HAP-1 (cell line): ENCODE data around the gene AGAP1.
A peak's percentile ranks its signal among the peaks of the same experiment; 100 is the strongest.

ENCODE experiments used
- DNase-seq, 2 experiments: peaks; one replicate each; pipeline ENCODE4 v3.0.0-alpha.2; 2016 to 2020; ENCODE audit warnings: low spot score in 2 of 2
- H3K27me3 ChIP-seq: fragments of 250-450 bp; sonication (Bioruptor Pico); 2 replicates; pipeline ENCODE4 v1.5.1; 2020; ENCODE audit warnings: low read depth, mild to moderate bottlenecking, moderate library complexity
- H3K36me3 ChIP-seq: fragments of 250-450 bp; sonication (Bioruptor Pico); replicated peaks from 2 replicates; pipeline ENCODE4 v1.5.1; 2020; ENCODE audit warnings: mild to moderate bottlenecking
- H3K4me1 ChIP-seq: fragments of 250-450 bp; sonication (Bioruptor Pico); 2 replicates; pipeline ENCODE4 v1.5.1; 2020; ENCODE audit warnings: mild to moderate bottlenecking
- H3K4me3 ChIP-seq: fragments of 250-450 bp; sonication (Bioruptor Pico); 2 replicates; pipeline ENCODE4 v1.5.1; 2020; ENCODE audit warnings: mild to moderate bottlenecking, moderate library complexity
- H3K9me3 ChIP-seq: fragments of 250-450 bp; sonication (Bioruptor Pico); 2 replicates; pipeline ENCODE4 v1.5.1; 2020; ENCODE audit warnings: mild to moderate bottlenecking, moderate library complexity
- in situ Hi-C: fragments of 300-500 bp; cut with MboI; formaldehyde crosslinking; loops from 3 replicates; pipeline ENCODE4 v1.14.3; 2020; ENCODE audit warnings: low sequenced_read_pairs, inconsistent platforms, mixed read lengths

Gene AGAP1

DNA sequence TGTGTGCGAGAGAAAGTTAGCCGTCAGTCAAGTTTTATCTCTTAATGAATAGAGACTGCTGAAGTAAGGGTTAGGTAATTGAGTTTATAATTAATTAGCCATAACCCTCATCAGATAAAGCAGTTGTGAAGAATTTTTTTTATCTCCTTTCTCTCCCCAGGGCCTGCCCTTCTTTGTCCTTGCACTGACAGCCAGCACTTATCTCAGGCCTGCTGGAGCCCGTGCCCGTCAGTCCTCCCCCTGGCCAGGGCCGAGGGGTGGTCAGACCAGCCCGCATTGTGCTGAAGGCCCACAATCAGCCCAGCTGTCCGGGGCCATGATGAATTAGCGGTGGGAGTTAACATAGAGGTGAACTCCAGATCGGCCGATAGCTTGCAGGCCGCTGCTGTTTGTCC is 358.7 kb downstream of the AGAP1 start:
- H3K36me3 ChIP-seq = no peaks in the 10 kb centered on the region
- DNase-seq = no peak
- no peak overlapping the region for H3K4me3 ChIP-seq
- in situ Hi-C loops = no loop called here
- H3K4me1 ChIP-seq = no peaks in the 10 kb centered on the region
- no peaks in the 10 kb centered on the region for H3K27me3 ChIP-seq
- H3K9me3 ChIP-seq = no peaks in the 10 kb centered on the region

DNA sequence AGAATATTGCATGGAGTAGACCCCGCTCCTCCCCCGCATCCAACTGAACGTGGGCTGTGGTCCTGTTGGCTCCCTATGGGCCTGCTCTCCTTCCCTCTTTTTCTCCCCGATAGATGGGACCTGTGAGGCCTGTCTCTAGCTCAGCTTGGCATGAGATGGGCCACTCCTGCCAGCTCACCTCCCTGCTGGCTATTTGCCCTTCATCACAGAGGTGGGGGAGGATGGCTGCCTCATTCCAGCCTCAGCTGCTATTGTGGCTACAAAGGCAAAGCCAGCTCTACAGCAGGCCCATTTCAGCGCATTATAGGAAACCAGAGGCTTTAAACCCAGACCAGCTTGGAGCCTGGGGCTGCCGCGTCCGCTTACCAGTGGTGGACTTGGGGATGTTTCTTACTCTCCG is 360.4 kb downstream of the AGAP1 start:
- in situ Hi-C loops = no loop called here
- no peak for DNase-seq

DNA sequence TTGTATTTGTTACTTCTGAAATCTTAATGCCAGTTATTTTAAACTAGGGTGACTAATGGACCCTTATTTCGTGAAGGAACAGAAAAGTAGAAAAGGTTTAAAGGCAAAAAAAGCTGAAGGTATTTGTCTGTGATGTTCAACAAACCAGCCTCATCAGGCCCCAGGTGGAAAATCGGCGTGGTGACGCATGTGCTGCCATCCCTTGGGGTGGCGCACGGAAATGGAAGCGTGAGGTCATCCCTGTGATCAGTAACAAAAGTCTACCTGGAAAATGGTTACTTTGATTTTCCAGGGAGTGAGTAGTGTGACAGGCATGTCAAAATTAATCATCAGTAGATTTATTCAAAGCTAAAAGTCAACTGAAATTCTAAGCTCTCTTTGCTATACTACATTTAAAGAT is 361.2 kb downstream of the AGAP1 start:
- in situ Hi-C loops = no loop called here
- no peaks in the 10 kb centered on the region for H3K27me3 ChIP-seq
- H3K9me3 ChIP-seq = no peaks in the 10 kb centered on the region
- no peak for DNase-seq
- H3K4me1 ChIP-seq = peaks cover 3% of the 10 kb centered on the region; the same call in 1 of the 2 replicates
- no peak overlapping the region for H3K4me3 ChIP-seq
- H3K36me3 ChIP-seq = no peaks in the 10 kb centered on the region

More for the DNA sequence above, 360.4 kb downstream of the AGAP1 start:
- Histone ChIP-seq H3K9me3 (no peaks in the 10 kb centered on the region), H3K4me3 (no peak overlapping the region), H3K4me1 (peaks cover 3% of the 10 kb centered on the region; the same call in 1 of the 2 replicates), H3K36me3 (no peaks in the 10 kb centered on the region), H3K27me3 (no peaks in the 10 kb centered on the region)

DNA sequence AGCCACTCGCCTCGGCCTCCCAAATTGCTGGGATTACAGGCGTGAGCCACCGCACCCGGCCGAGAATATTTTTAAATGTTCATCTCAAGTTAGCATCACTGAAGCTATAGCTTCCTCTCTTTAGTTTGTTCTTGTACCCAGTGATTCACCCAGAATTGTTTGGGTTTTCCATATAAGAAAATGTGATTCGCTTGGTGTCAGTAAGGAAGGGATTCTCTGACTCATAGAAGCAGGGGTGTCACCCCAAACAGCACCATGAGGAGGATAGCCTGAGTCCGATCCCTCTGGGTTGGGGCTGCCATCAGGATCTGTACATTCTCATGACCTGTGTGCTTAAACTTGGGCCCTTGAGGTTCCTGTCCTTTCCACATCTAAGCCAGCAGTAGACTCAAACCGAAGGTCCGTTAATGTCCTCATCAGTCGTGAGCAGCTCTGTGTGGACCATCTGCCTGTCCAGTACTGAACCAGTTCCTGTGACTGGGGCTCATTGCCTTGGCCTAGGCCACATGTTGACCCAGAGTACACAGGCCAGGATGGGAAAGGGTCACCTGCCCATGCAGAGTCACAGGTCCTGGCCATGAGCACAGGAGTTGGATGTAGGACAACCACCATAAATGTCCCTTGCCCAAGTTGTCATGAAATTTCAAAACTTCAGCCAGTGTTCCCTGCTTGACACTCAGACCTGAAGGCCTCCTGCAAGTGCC is 362.5 kb downstream of the AGAP1 start:
- peaks cover 3% of the 10 kb centered on the region; the same call in 1 of the 2 replicates for H3K4me1 ChIP-seq
- H3K4me3 ChIP-seq = no peak overlapping the region
- H3K9me3 ChIP-seq = no peaks in the 10 kb centered on the region
- no peak for DNase-seq
- in situ Hi-C loops = no loop called here
- H3K27me3 ChIP-seq = no peaks in the 10 kb centered on the region
- H3K36me3 ChIP-seq = no peaks in the 10 kb centered on the region

GRCh38 chr2:235857598-235857997 is 363.8 kb downstream of the AGAP1 start:
- no peaks in the 10 kb centered on the region for H3K36me3 ChIP-seq
- H3K4me3 ChIP-seq = no peak overlapping the region
- no peaks in the 10 kb centered on the region for H3K27me3 ChIP-seq
- H3K4me1 ChIP-seq = peaks cover 3% of the 10 kb centered on the region; the same call in 1 of the 2 replicates
- no peaks in the 10 kb centered on the region for H3K9me3 ChIP-seq
- no peak for DNase-seq
- in situ Hi-C loops = no loop called here

GRCh38 chr2:235858881-235859280 is 365.0 kb downstream of the AGAP1 start:
- Histone ChIP-seq H3K36me3 (no peaks in the 10 kb centered on the region), H3K9me3 (no peaks in the 10 kb centered on the region), H3K4me1 (peaks cover 3% of the 10 kb centered on the region; the same call in 1 of the 2 replicates), H3K4me3 (no peak overlapping the region), H3K27me3 (no peaks in the 10 kb centered on the region)
- DNase-seq = no peak
- in situ Hi-C loops = no loop called here

DNA sequence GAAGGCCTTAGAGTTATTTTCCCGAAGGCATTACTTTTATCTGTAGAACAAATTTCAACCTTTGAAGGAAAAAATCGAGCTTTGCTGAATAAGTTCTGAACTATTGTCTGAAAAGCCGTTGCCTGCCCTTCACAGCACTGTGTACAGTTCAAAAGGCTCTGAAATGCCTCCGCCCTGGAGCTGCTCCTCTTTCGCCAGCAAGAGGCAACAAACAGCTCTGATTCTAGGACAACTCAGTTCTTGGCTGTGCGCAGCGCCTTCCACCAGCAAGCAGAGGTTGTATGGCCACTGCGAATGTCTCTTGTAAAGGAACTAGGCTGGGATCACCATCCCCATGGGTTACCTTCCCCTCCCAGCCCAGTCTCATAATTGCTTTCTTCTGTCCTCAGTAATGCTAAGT is 365.8 kb downstream of the AGAP1 start:
- H3K9me3 ChIP-seq = no peaks in the 10 kb centered on the region
- H3K27me3 ChIP-seq = no peaks in the 10 kb centered on the region
- no peak for DNase-seq
- no peaks in the 10 kb centered on the region for H3K36me3 ChIP-seq
- H3K4me3 ChIP-seq = no peak overlapping the region
- peaks cover 4% of the 10 kb centered on the region for H3K4me1 ChIP-seq
- in situ Hi-C loops = no loop called here

DNA sequence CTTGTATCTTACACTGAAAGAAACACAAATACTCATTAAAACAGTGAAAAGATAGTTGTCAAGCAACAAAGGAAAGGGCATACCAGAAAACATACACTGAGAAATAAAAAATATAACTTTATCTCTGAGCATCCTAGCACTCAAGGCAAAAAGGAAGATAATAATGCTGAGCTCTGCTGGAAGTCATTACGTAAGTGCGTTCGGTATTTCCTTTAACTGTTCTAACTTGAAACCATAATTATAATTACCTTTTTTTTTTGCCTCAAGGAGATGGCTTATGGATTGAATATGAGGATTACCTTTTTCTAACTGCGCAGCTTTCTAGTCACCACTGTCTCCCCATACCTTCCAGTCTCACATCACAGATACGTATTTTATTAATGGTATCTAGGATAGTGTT is 366.3 kb downstream of the AGAP1 start:
- no peaks in the 10 kb centered on the region for H3K27me3 ChIP-seq
- H3K4me3 ChIP-seq = no peak overlapping the region
- H3K4me1 ChIP-seq = peaks cover 7% of the 10 kb centered on the region
- H3K9me3 ChIP-seq = no peaks in the 10 kb centered on the region
- no peaks in the 10 kb centered on the region for H3K36me3 ChIP-seq
- DNase-seq = no peak
- in situ Hi-C loops = no loop called here

- peaks cover 14% of the 10 kb centered on the region for H3K4me1 ChIP-seq
- H3K27me3 ChIP-seq = no peaks in the 10 kb centered on the region
- no peaks in the 10 kb centered on the region for H3K36me3 ChIP-seq
- H3K9me3 ChIP-seq = no peaks in the 10 kb centered on the region
- no peak for DNase-seq
- H3K4me3 ChIP-seq = no peak overlapping the region
- in situ Hi-C loops = no loop called here
Observed at GRCh38 chr2:235860871-235861270, 367.0 kb downstream of the AGAP1 start.

GRCh38 chr2:235861383-235861782 is 367.5 kb downstream of the AGAP1 start:
- Histone ChIP-seq H3K4me1 (peaks cover 14% of the 10 kb centered on the region), H3K4me3 (no peak overlapping the region), H3K36me3 (no peaks in the 10 kb centered on the region), H3K9me3 (no peaks in the 10 kb centered on the region), H3K27me3 (no peaks in the 10 kb centered on the region)
- in situ Hi-C loops = no loop called here
- no peak for DNase-seq

GRCh38 chr2:235863414-235863813 is 369.6 kb downstream of the AGAP1 start:
- H3K27me3 ChIP-seq = no peaks in the 10 kb centered on the region
- H3K4me3 ChIP-seq = no peak overlapping the region
- H3K36me3 ChIP-seq = no peaks in the 10 kb centered on the region
- in situ Hi-C loops = no loop called here
- H3K9me3 ChIP-seq = no peaks in the 10 kb centered on the region
- no peak for DNase-seq
- peaks cover 14% of the 10 kb centered on the region for H3K4me1 ChIP-seq

DNA sequence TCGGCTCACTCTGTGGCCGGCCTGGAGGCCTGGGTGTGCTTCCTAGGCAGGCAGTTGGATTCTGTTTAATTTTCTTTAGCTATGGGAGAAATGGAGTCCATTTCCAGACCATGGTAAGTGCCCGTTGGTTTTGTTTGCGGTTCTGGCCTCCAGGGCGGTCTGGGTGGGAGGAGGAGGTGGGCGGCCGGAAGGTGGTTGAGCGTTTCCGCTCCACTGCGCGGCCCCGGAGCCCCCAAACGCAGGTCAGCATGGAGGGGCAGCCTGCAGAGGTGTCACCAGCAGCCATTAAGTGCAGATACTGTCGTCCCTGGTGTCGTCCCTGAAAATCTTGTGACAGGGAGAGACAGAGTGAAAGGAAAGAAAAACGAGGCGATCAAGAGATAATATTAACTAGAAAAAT is 370.5 kb downstream of the AGAP1 start:
- in situ Hi-C loops = no loop called here
- Histone ChIP-seq H3K4me3 (no peak overlapping the region), H3K9me3 (no peaks in the 10 kb centered on the region), H3K27me3 (no peaks in the 10 kb centered on the region), H3K36me3 (no peaks in the 10 kb centered on the region), H3K4me1 (peaks cover 11% of the 10 kb centered on the region)
- no peak for DNase-seq

- DNase-seq = peak in 1 of 2 experiments; percentile 17
- Histone ChIP-seq H3K27me3 (no peaks in the 10 kb centered on the region), H3K36me3 (no peaks in the 10 kb centered on the region), H3K4me3 (no peak overlapping the region), H3K4me1 (peaks cover 11% of the 10 kb centered on the region), H3K9me3 (no peaks in the 10 kb centered on the region)
- in situ Hi-C loops = no loop called here
Observed at GRCh38 chr2:235864733-235865515, 371.1 kb downstream of the AGAP1 start.

- no peaks in the 10 kb centered on the region for H3K36me3 ChIP-seq
- H3K4me3 ChIP-seq = no peak overlapping the region
- in situ Hi-C loops = no loop called here
- H3K4me1 ChIP-seq = peaks cover 11% of the 10 kb centered on the region
- no peaks in the 10 kb centered on the region for H3K27me3 ChIP-seq
- H3K9me3 ChIP-seq = no peaks in the 10 kb centered on the region
- DNase-seq = no peak
Observed at GRCh38 chr2:235866373-235866772, 372.5 kb downstream of the AGAP1 start.
